ENCODE data around the gene TNFRSF14.

DNA sequence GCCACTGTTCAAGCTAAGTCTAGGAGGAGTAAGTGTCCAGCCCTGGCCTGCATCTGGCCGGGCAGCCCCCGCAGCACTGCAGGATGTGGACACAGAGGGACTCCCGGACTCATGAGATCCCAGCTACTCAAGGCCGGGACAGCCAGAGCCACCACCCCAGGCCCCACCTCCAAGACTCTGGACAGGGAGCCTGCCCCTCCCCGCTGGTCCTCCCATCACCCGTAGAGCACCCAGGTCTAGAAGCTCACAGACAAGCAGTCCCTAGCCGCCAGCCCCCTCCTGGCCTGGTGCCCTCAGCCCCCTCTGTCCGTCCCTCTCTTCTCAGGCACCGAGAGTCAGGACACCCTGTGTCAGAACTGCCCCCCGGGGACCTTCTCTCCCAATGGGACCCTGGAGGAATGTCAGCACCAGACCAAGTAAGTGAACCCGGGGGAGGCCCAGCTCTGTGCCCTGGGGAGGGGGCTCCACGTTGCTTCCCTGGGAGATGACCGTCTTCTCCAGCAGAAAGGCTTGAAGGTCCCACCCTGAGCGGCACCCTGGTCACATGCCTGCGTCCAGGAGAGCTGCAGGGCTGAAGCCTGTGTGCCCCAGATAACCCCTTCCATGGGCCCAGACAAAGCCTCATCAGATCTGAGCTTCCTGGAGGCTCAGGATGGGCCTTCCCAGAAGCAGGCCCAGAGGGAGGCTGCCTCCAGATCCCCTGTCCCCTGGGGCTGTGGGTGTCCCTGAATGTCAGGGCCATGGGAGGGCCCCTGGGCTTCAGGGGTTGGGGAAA is 4.3 kb downstream of the TNFRSF14 start:
- TF ChIP-seq, protein P1, sequence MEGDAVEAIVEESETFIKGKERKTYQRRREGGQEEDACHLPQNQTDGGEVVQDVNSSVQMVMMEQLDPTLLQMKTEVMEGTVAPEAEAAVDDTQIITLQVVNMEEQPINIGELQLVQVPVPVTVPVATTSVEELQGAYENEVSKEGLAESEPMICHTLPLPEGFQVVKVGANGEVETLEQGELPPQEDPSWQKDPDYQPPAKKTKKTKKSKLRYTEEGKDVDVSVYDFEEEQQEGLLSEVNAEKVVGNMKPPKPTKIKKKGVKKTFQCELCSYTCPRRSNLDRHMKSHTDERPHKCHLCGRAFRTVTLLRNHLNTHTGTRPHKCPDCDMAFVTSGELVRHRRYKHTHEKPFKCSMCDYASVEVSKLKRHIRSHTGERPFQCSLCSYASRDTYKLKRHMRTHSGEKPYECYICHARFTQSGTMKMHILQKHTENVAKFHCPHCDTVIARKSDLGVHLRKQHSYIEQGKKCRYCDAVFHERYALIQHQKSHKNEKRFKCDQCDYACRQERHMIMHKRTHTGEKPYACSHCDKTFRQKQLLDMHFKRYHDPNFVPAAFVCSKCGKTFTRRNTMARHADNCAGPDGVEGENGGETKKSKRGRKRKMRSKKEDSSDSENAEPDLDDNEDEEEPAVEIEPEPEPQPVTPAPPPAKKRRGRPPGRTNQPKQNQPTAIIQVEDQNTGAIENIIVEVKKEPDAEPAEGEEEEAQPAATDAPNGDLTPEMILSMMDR (IDR thresholded peaks at IDR 0.05) = no peak
- TF ChIP-seq POLR2AphosphoS5 (IDR thresholded peaks at IDR 0.05) (no peak), POLR2A (IDR thresholded peaks at IDR 0.05) (no peak)

Measured in breast epithelium (tissue), 3 donors.